Fibroblast of lung (primary cell): Measurements from ENCODE around the gene SIPA1L3.

Experiments
- EZH2 ChIP-seq: IDR thresholded peaks from 2 replicates; pipeline ENCODE4 v1.5.1; 2012; ENCODE audit warnings: low read length, control low read depth, mild to moderate bottlenecking; ENCODE audit errors: missing control alignments
- TF ChIP-seq, protein P1 (sequence below), 2 donors: IDR thresholded peaks in 1 of 2; conservative IDR thresholded peaks in 1 of 2; 1 replicate in 1 of 2; 2 replicates in 1 of 2; pipeline ENCODE4 v1.5.1; 2011 to 2012; ENCODE audit warnings: low read length in 2 of 2, control low read depth in 1 of 2, inconsistent platforms in 1 of 2, low read depth in 1 of 2, mild to moderate bottlenecking in 1 of 2

DNA sequence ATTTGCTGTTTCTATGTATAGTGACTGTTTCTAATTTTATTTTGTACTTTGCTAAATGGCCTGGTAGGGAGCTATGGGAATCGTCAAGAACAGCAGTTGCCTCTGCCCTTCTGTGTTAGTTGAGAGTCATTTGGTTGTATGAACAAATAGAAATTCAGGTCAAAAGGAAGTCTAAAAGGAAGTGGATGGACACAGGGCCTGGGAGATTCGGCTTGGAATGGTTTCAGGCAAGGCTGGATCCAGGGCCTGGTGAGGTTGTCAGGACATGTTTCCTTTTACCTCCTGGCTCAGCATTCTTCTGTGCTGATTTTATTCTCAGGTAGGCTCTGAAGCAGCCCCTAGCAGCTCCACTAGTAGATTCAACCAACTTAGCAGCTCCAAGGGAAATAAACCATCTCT, 118.9 kb downstream of the SIPA1L3 start:
- TF ChIP-seq, protein P1, sequence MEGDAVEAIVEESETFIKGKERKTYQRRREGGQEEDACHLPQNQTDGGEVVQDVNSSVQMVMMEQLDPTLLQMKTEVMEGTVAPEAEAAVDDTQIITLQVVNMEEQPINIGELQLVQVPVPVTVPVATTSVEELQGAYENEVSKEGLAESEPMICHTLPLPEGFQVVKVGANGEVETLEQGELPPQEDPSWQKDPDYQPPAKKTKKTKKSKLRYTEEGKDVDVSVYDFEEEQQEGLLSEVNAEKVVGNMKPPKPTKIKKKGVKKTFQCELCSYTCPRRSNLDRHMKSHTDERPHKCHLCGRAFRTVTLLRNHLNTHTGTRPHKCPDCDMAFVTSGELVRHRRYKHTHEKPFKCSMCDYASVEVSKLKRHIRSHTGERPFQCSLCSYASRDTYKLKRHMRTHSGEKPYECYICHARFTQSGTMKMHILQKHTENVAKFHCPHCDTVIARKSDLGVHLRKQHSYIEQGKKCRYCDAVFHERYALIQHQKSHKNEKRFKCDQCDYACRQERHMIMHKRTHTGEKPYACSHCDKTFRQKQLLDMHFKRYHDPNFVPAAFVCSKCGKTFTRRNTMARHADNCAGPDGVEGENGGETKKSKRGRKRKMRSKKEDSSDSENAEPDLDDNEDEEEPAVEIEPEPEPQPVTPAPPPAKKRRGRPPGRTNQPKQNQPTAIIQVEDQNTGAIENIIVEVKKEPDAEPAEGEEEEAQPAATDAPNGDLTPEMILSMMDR (conservative IDR thresholded peaks at IDR 0.05 in 1 of 2, IDR thresholded peaks at IDR 0.05 in 1 of 2; ENCODE audit: low read depth in 1 of 2, low read length in 2 of 2) = no peak
- TF ChIP-seq EZH2 = no peak
